Activated CD4-positive, alpha-beta memory T cell treated with anti-CD3 and anti-CD28 coated beads, Interleukin-2, amount 10 ng/mL, durations not matched to agents 7 days and 5 days (primary cell): Measurements from ENCODE around the gene HK1. TPM values are rescaled to one million over a fixed set of nuclear protein-coding genes. Genes with fewer than 3 reads are reported as not detected.

ENCODE experiments used
- CTCF ChIA-PET: fragments of 350-600 bp; sonication (Branson Sonifier 250); formaldehyde crosslinking; loops from one replicate; lab custom pipeline; 2021; ENCODE audit warnings: antibody characterized with exemption, inconsistent platforms; lab: Charles Lee
- POLR2A ChIA-PET: fragments of 350-600 bp; sonication (Branson Sonifier 250); formaldehyde crosslinking; loops from one replicate; lab custom pipeline; 2021; ENCODE audit warnings: antibody characterized with exemption; lab: Charles Lee
- DNase-seq: peaks from one replicate; pipeline ENCODE4 v3.0.0-alpha.2; 2020
- H3K27ac Mint-ChIP-seq: one replicate; pipeline ENCODE4 v1.8.0; 2021; ENCODE audit warnings: mild to moderate bottlenecking, mixed read lengths
- H3K27me3 Mint-ChIP-seq: one replicate; pipeline ENCODE4 v1.8.0; 2021; ENCODE audit warnings: mixed read lengths
- H3K36me3 Mint-ChIP-seq: one replicate; pipeline ENCODE4 v1.8.0; 2021; ENCODE audit warnings: low read depth, mixed read lengths
- H3K4me1 Mint-ChIP-seq: one replicate; pipeline ENCODE4 v1.8.0; 2021; ENCODE audit warnings: mixed read lengths
- H3K4me3 Mint-ChIP-seq: one replicate; pipeline ENCODE4 v1.8.0; 2021; ENCODE audit warnings: mild to moderate bottlenecking, mixed read lengths
- H3K9me3 Mint-ChIP-seq: one replicate; pipeline ENCODE4 v1.8.0; 2021; ENCODE audit warnings: mixed read lengths
- total RNA-seq, 2 experiments: library from RNA; stranded (reverse); gene quantifications; one replicate each; pipeline ENCODE4 v1.2.3, GENCODE V29; 2021

HK1 gene
- total RNA-seq, 2 experiments from 2014 or later: 142 to 146 TPM

- peaks cover 83% of the 10 kb centered on the region for H3K4me1 Mint-ChIP-seq
- H3K27me3 Mint-ChIP-seq: no peaks in the 10 kb centered on the region
- peaks cover 76% of the 10 kb centered on the region for H3K36me3 Mint-ChIP-seq
- ChIA-PET CTCF (interaction anchor here (1.3 kb wide), 1 partner anchor 26 kb away, joined by 4 read pairs; no protein-coding TSS in a partner anchor), POLR2A (interaction anchor here (1.2 to 2.2 kb wide), 6 partner anchors 9 to 45 kb away, joined by 4 to 18 read pairs (median 5); no protein-coding TSS in a partner anchor)
- no peaks in the 10 kb centered on the region for H3K9me3 Mint-ChIP-seq
- H3K4me3 Mint-ChIP-seq: peak overlapping the region; percentile 4
- peak overlapping the region; percentile 87 for H3K27ac Mint-ChIP-seq
- DNase-seq: no peak
These were observed 67.1 kb downstream of the HK1 start for GRCh38 chr10:69345402-69345801.

DNA sequence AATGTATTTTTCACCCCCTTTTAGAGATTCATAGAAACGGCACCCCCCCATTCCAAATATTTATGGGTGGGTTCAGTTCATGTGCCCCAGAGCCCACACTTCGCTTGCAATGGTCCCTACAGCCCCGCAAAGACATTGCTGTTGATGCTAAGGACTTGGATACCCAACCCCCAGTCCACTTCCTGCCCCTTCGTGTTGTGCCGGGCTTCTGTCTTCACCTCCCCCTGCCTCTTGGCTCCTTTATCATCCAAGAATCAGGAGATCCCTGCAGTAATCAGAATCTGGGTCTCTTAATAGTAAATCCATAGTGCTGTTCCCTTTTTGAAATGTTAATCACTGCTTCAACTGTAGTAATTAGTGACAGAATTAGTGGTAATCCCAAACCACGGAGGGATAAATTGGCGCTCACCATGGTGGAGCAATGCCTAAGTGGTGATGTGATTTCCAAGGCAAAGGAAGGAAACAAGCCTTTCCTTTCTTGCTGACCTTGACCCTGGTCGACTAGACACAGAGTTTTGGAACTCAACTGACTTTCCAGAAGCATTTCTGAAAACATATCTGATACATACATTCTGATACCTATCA is 67.7 kb downstream of the HK1 start:
- no peak for DNase-seq
- Mint-ChIP-seq H3K27me3 (no peaks in the 10 kb centered on the region), H3K36me3 (peaks cover 75% of the 10 kb centered on the region), H3K4me3 (peak overlapping the region; percentile 14), H3K9me3 (no peaks in the 10 kb centered on the region), H3K4me1 (peaks cover 79% of the 10 kb centered on the region), H3K27ac (peak overlapping the region; percentile 87)
- ChIA-PET POLR2A (interaction anchor here (1.7 to 2.2 kb wide), 2 partner anchors 12 to 27 kb away, joined by 14 to 18 read pairs; no protein-coding TSS in a partner anchor), CTCF (no interaction called here)

GRCh38 chr10:69346776-69347175 is 68.5 kb downstream of the HK1 start:
- no peaks in the 10 kb centered on the region for H3K27me3 Mint-ChIP-seq
- DNase-seq: no peak
- peaks cover 79% of the 10 kb centered on the region for H3K4me1 Mint-ChIP-seq
- no peak overlapping the region for H3K4me3 Mint-ChIP-seq
- H3K36me3 Mint-ChIP-seq: peaks cover 75% of the 10 kb centered on the region
- POLR2A ChIA-PET: interaction anchor here (3.4 kb wide), 1 partner anchor 28 kb away, joined by 19 read pairs; no protein-coding TSS in a partner anchor
- peak overlapping the region; percentile 26 for H3K27ac Mint-ChIP-seq
- CTCF ChIA-PET: no interaction called here
- no peaks in the 10 kb centered on the region for H3K9me3 Mint-ChIP-seq

- Mint-ChIP-seq H3K4me3 (peak overlapping the region; percentile 50), H3K27ac (peak overlapping the region; percentile 93), H3K4me1 (peaks cover 63% of the 10 kb centered on the region), H3K27me3 (no peaks in the 10 kb centered on the region), H3K9me3 (no peaks in the 10 kb centered on the region), H3K36me3 (peaks cover 73% of the 10 kb centered on the region)
- DNase-seq: no peak
- CTCF ChIA-PET: interaction anchor here (0.9 to 1.6 kb wide), 3 partner anchors 10 to 41 kb away, joined by 3 to 5 read pairs (median 4); no protein-coding TSS in a partner anchor
- POLR2A ChIA-PET: interaction anchor here (0.7 to 3.4 kb wide), 5 partner anchors 9 to 30 kb away, joined by 3 to 19 read pairs (median 3); no protein-coding TSS in a partner anchor
These were observed 70.7 kb downstream of the HK1 start for GRCh38 chr10:69348816-69349541.

DNA sequence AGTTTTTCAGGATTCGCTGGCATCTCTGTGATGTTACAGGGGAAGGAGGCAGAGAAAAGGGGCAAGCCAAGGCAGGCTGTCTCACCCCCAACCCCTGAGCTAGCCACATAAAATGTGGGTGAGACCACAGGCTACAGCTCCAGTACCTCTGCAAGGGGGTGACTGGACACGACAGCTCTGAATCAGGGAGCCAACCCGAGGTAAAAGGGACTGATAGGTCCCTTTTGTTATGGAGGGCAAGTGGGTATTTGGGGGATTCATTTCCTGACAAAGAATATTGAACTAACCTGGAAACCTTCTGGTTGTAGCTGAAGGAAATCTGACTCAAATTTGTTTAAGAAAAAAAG is 71.2 kb downstream of the HK1 start:
- no peak overlapping the region for H3K4me3 Mint-ChIP-seq
- H3K36me3 Mint-ChIP-seq: peaks cover 73% of the 10 kb centered on the region
- no peaks in the 10 kb centered on the region for H3K27me3 Mint-ChIP-seq
- no peak for DNase-seq
- CTCF ChIA-PET: interaction anchor here (0.9 to 1.6 kb wide), 3 partner anchors 9 to 41 kb away, joined by 3 to 5 read pairs (median 4); no protein-coding TSS in a partner anchor
- peak overlapping the region; percentile 93 for H3K27ac Mint-ChIP-seq
- H3K4me1 Mint-ChIP-seq: peaks cover 61% of the 10 kb centered on the region
- POLR2A ChIA-PET: interaction anchor here (1.2 to 3.4 kb wide), 3 partner anchors 10 to 31 kb away, joined by 3 to 19 read pairs (median 6); no protein-coding TSS in a partner anchor
- no peaks in the 10 kb centered on the region for H3K9me3 Mint-ChIP-seq

- Mint-ChIP-seq H3K36me3 (peaks cover 59% of the 10 kb centered on the region), H3K27me3 (no peaks in the 10 kb centered on the region), H3K4me3 (no peak overlapping the region), H3K9me3 (no peaks in the 10 kb centered on the region), H3K27ac (no peak overlapping the region), H3K4me1 (peaks cover 43% of the 10 kb centered on the region)
- DNase-seq: no peak
- ChIA-PET CTCF (interaction anchor here (0.8 to 1.5 kb wide), 3 partner anchors 14 to 41 kb away, joined by 3 to 5 read pairs (median 3); no protein-coding TSS in a partner anchor), POLR2A (interaction anchor here (0.7 to 1.7 kb wide), 2 partner anchors 24 to 122 kb away, joined by 3 to 4 read pairs; no protein-coding TSS in a partner anchor)
These were observed 73.3 kb downstream of the HK1 start for GRCh38 chr10:69351589-69351988.

DNA sequence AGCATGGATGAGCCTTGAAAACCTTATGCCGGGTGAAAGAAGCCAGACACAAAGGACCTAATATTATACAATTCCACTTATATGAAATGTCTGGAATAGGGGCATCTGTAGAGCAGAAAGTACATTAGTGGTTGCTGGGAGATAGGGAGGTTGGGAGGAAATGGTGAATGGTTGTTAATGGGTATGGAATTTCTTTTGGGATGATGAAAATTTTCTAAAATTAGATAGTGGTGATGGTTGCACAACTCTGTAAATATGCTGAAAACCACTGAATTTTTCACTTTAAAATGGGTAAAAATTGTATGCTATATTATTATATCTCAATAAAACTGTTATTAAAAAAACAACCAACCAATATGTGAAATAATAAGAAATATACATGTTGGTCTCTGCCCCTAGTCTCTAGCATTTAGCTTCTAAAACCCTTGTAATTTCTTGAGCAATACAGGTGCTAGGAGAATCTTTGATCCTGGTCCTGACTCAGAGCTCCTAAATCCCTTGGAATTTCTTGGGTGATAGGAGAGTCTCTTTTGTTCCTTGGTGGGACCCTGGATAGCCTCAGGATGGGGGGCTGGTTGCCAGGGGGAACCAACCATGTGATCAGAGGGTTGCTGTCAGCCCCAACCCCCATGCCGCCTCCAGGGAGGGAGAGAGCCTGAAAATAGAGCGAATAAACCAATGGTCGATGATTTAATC is 74.4 kb downstream of the HK1 start:
- no peak overlapping the region for H3K27ac Mint-ChIP-seq
- CTCF ChIA-PET: interaction anchor here (0.7 kb wide), 1 partner anchor 47 kb away, joined by 7 read pairs; no protein-coding TSS in a partner anchor
- H3K9me3 Mint-ChIP-seq: no peaks in the 10 kb centered on the region
- no peak for DNase-seq
- peaks cover 51% of the 10 kb centered on the region for H3K36me3 Mint-ChIP-seq
- POLR2A ChIA-PET: interaction anchor here (0.9 kb wide), 1 partner anchor 29 kb away, joined by 3 read pairs; no protein-coding TSS in a partner anchor
- peaks cover 39% of the 10 kb centered on the region for H3K4me1 Mint-ChIP-seq
- no peak overlapping the region for H3K4me3 Mint-ChIP-seq
- H3K27me3 Mint-ChIP-seq: no peaks in the 10 kb centered on the region

- no peak overlapping the region for H3K4me3 Mint-ChIP-seq
- H3K36me3 Mint-ChIP-seq: peaks cover 44% of the 10 kb centered on the region
- no peaks in the 10 kb centered on the region for H3K27me3 Mint-ChIP-seq
- H3K27ac Mint-ChIP-seq: no peak overlapping the region
- H3K4me1 Mint-ChIP-seq: peaks cover 37% of the 10 kb centered on the region
- CTCF ChIA-PET: no interaction called here
- DNase-seq: no peak
- H3K9me3 Mint-ChIP-seq: no peaks in the 10 kb centered on the region
- POLR2A ChIA-PET: interaction anchor here (0.9 to 1.0 kb wide), 2 partner anchors 30 to 35 kb away, joined by 3 read pairs; no protein-coding TSS in a partner anchor
These were observed 75.8 kb downstream of the HK1 start for GRCh38 chr10:69353977-69354635.

DNA sequence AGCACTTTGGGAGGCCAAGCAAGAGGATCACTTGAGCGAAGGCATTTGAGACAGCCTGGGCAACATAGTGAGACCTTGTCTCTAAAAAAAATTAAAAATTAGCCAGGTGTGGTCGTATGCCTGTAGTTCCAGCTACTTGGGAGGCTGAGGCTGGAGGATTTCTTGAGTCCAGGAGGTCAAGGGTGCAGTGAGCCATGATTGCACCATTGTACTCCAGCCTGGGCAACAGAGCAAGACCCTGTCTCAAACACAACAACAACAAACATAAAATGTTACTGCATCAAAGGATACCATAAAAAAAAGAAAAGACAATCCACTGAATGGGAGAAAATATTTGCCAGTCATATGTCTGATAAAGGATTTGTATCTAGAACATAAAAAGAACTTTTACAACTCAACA is 77.9 kb downstream of the HK1 start:
- DNase-seq: no peak
- no peaks in the 10 kb centered on the region for H3K9me3 Mint-ChIP-seq
- peaks cover 43% of the 10 kb centered on the region for H3K36me3 Mint-ChIP-seq
- H3K27me3 Mint-ChIP-seq: no peaks in the 10 kb centered on the region
- CTCF ChIA-PET: no interaction called here
- POLR2A ChIA-PET: interaction anchor here (1.0 kb wide), 1 partner anchor 37 kb away, joined by 3 read pairs; no protein-coding TSS in a partner anchor
- H3K27ac Mint-ChIP-seq: no peak overlapping the region
- no peak overlapping the region for H3K4me3 Mint-ChIP-seq
- peaks cover 45% of the 10 kb centered on the region for H3K4me1 Mint-ChIP-seq

- Mint-ChIP-seq H3K27me3 (no peaks in the 10 kb centered on the region), H3K4me1 (peaks cover 60% of the 10 kb centered on the region), H3K9me3 (no peaks in the 10 kb centered on the region), H3K4me3 (no peak overlapping the region), H3K36me3 (peaks cover 41% of the 10 kb centered on the region), H3K27ac (peak overlapping the region; percentile 80)
- DNase-seq: no peak
- ChIA-PET CTCF (interaction anchor here (0.7 to 1.4 kb wide), 3 partner anchors 9 to 390 kb away, joined by 4 to 6 read pairs (median 4); no protein-coding TSS in a partner anchor), POLR2A (interaction anchor here (1.4 kb wide), 1 partner anchor 25 kb away, joined by 4 read pairs; no protein-coding TSS in a partner anchor)
These were observed 80.0 kb downstream of the HK1 start for GRCh38 chr10:69358148-69358795.

- Mint-ChIP-seq H3K9me3 (no peaks in the 10 kb centered on the region), H3K4me1 (peaks cover 56% of the 10 kb centered on the region), H3K4me3 (peak overlapping the region; percentile 8), H3K36me3 (peaks cover 40% of the 10 kb centered on the region), H3K27me3 (no peaks in the 10 kb centered on the region), H3K27ac (peak overlapping the region; percentile 80)
- no peak for DNase-seq
- POLR2A ChIA-PET: interaction anchor here (0.6 to 1.4 kb wide), 6 partner anchors 10 to 130 kb away, joined by 3 to 6 read pairs (median 4); no protein-coding TSS in a partner anchor
- CTCF ChIA-PET: interaction anchor here (0.8 to 1.4 kb wide), 4 partner anchors 10 to 121 kb away, joined by 3 to 6 read pairs (median 4); no protein-coding TSS in a partner anchor
These were observed 80.9 kb downstream of the HK1 start for GRCh38 chr10:69359148-69359547.
